Activated T-helper 2 cell treated with anti-CD3 and anti-CD28 coated beads, Interferon-gamma antibody, Interleukin-2, Interleukin-4, amounts not matched to agents 10 μg/mL and 5 μg/mL and 100 μg/mL, durations not matched to agents 14 hours and 24 hours and 36 hours (primary cell): ENCODE results near the gene TRAPPC1. TPM values are rescaled to one million over a fixed set of nuclear protein-coding genes. Genes with fewer than 3 reads are reported as not detected.
A peak's percentile ranks its signal among the peaks of the same experiment; 100 is the strongest.

Experiments used
- DNase-seq: peaks from one replicate; pipeline ENCODE4 v3.0.0; 2021; ENCODE audit warnings: low spot score
- H3K27ac Mint-ChIP-seq: one replicate; pipeline ENCODE4 v1.8.0; 2021; ENCODE audit warnings: mixed read lengths
- H3K27me3 Mint-ChIP-seq: one replicate; pipeline ENCODE4 v1.8.0; 2021; ENCODE audit warnings: low read depth, mixed read lengths
- H3K36me3 Mint-ChIP-seq: one replicate; pipeline ENCODE4 v1.8.0; 2021; ENCODE audit warnings: low read depth, mixed read lengths
- H3K4me1 Mint-ChIP-seq: one replicate; pipeline ENCODE4 v1.8.0; 2021; ENCODE audit warnings: low read depth, mixed read lengths
- H3K4me3 Mint-ChIP-seq: one replicate; pipeline ENCODE4 v1.8.0; 2021; ENCODE audit warnings: low read depth, mild to moderate bottlenecking, moderate library complexity, mixed read lengths
- H3K9me3 Mint-ChIP-seq: one replicate; pipeline ENCODE4 v1.8.0; 2021; ENCODE audit warnings: mixed read lengths
- intact Hi-C: fragments of 100-400 bp; cut with micrococcal nuclease; formaldehyde crosslinking; loops from one replicate; pipeline ENCODE4 v1.15.1; 2023
- total RNA-seq: library from RNA; stranded (reverse); gene quantifications from 2 replicates; pipeline ENCODE4 v1.2.3, GENCODE V29; 2022

Gene TRAPPC1
- total RNA-seq, 1 donor from 2014 or later = 156 TPM

- peaks cover 14% of the 10 kb centered on the region for H3K4me1 Mint-ChIP-seq
- no peak for DNase-seq
- peaks cover 62% of the 10 kb centered on the region for H3K36me3 Mint-ChIP-seq
- no peaks in the 10 kb centered on the region for H3K27me3 Mint-ChIP-seq
- no peak overlapping the region for H3K27ac Mint-ChIP-seq
- no peak overlapping the region for H3K4me3 Mint-ChIP-seq
- no peaks in the 10 kb centered on the region for H3K9me3 Mint-ChIP-seq
- intact Hi-C loops = loop anchor here (5.0 kb wide), 2 partner anchors 131 to 146 kb away; no protein-coding TSS in a partner anchor
Observed at GRCh38 chr17:7911116-7911515, 20.6 kb downstream of the TRAPPC1 start.

- H3K27me3 Mint-ChIP-seq = no peaks in the 10 kb centered on the region
- H3K9me3 Mint-ChIP-seq = no peaks in the 10 kb centered on the region
- no peak for DNase-seq
- intact Hi-C loops = loop anchor here (5.0 kb wide), 2 partner anchors 132 to 147 kb away; no protein-coding TSS in a partner anchor
- H3K4me1 Mint-ChIP-seq = peaks cover 14% of the 10 kb centered on the region
- no peak overlapping the region for H3K4me3 Mint-ChIP-seq
- no peak overlapping the region for H3K27ac Mint-ChIP-seq
- peaks cover 66% of the 10 kb centered on the region for H3K36me3 Mint-ChIP-seq
Observed at GRCh38 chr17:7910711-7911110, 21.0 kb downstream of the TRAPPC1 start.

- no peaks in the 10 kb centered on the region for H3K27me3 Mint-ChIP-seq
- no peak overlapping the region for H3K4me3 Mint-ChIP-seq
- H3K9me3 Mint-ChIP-seq = no peaks in the 10 kb centered on the region
- H3K4me1 Mint-ChIP-seq = peaks cover 14% of the 10 kb centered on the region
- DNase-seq = no peak
- intact Hi-C loops = loop anchor here (5.0 kb wide), 2 partner anchors 132 to 147 kb away; no protein-coding TSS in a partner anchor
- no peak overlapping the region for H3K27ac Mint-ChIP-seq
- H3K36me3 Mint-ChIP-seq = peaks cover 70% of the 10 kb centered on the region
Observed at GRCh38 chr17:7910281-7910680, 21.5 kb downstream of the TRAPPC1 start.

GRCh38 chr17:7909089-7909488, 22.7 kb downstream of the TRAPPC1 start:
- H3K36me3 Mint-ChIP-seq = peaks cover 82% of the 10 kb centered on the region

GRCh38 chr17:7903154-7904103, 28.3 kb downstream of the TRAPPC1 start:
- DNase-seq = no peak
- no peaks in the 10 kb centered on the region for H3K4me1 Mint-ChIP-seq
- no peak overlapping the region for H3K4me3 Mint-ChIP-seq
- H3K27me3 Mint-ChIP-seq = no peaks in the 10 kb centered on the region
- H3K36me3 Mint-ChIP-seq = peaks cover 91% of the 10 kb centered on the region
- no peak overlapping the region for H3K27ac Mint-ChIP-seq
- intact Hi-C loops = no loop called here
- H3K9me3 Mint-ChIP-seq = no peaks in the 10 kb centered on the region

More at GRCh38 chr17:7909089-7909488, 22.7 kb downstream of the TRAPPC1 start:
- H3K4me1 Mint-ChIP-seq = peaks cover 7% of the 10 kb centered on the region
- H3K27me3 Mint-ChIP-seq = no peaks in the 10 kb centered on the region
- no peak for DNase-seq
- H3K9me3 Mint-ChIP-seq = no peaks in the 10 kb centered on the region
- H3K4me3 Mint-ChIP-seq = no peak overlapping the region
- intact Hi-C loops = no loop called here
- no peak overlapping the region for H3K27ac Mint-ChIP-seq

- intact Hi-C loops = no loop called here
- peaks cover 11% of the 10 kb centered on the region for H3K4me1 Mint-ChIP-seq
- no peaks in the 10 kb centered on the region for H3K9me3 Mint-ChIP-seq
- H3K27me3 Mint-ChIP-seq = no peaks in the 10 kb centered on the region
- H3K4me3 Mint-ChIP-seq = no peak overlapping the region
- DNase-seq = no peak
- H3K27ac Mint-ChIP-seq = peak overlapping the region; percentile 61
- peaks cover 86% of the 10 kb centered on the region for H3K36me3 Mint-ChIP-seq
Observed at GRCh38 chr17:7897773-7898172, 34.0 kb downstream of the TRAPPC1 start.

GRCh38 chr17:7897090-7897489, 34.7 kb downstream of the TRAPPC1 start:
- intact Hi-C loops = no loop called here

GRCh38 chr17:7894866-7895265, 36.9 kb downstream of the TRAPPC1 start:
- H3K4me3 Mint-ChIP-seq = no peak overlapping the region
- intact Hi-C loops = no loop called here
- peaks cover 87% of the 10 kb centered on the region for H3K36me3 Mint-ChIP-seq
- no peak overlapping the region for H3K27ac Mint-ChIP-seq
- no peaks in the 10 kb centered on the region for H3K9me3 Mint-ChIP-seq
- H3K27me3 Mint-ChIP-seq = no peaks in the 10 kb centered on the region
- H3K4me1 Mint-ChIP-seq = peaks cover 14% of the 10 kb centered on the region
- no peak for DNase-seq

More at GRCh38 chr17:7897090-7897489, 34.7 kb downstream of the TRAPPC1 start:
- no peak overlapping the region for H3K27ac Mint-ChIP-seq
- H3K36me3 Mint-ChIP-seq = peaks cover 82% of the 10 kb centered on the region
- H3K27me3 Mint-ChIP-seq = no peaks in the 10 kb centered on the region
- H3K9me3 Mint-ChIP-seq = no peaks in the 10 kb centered on the region
- no peak for DNase-seq
- H3K4me1 Mint-ChIP-seq = peaks cover 11% of the 10 kb centered on the region
- H3K4me3 Mint-ChIP-seq = no peak overlapping the region

- Mint-ChIP-seq H3K4me1 (peaks cover 14% of the 10 kb centered on the region), H3K9me3 (no peaks in the 10 kb centered on the region), H3K36me3 (peaks cover 88% of the 10 kb centered on the region), H3K27me3 (no peaks in the 10 kb centered on the region), H3K27ac (peak overlapping the region; percentile 24), H3K4me3 (no peak overlapping the region)
- DNase-seq = no peak
- intact Hi-C loops = no loop called here
Observed at GRCh38 chr17:7894226-7894625, 37.5 kb downstream of the TRAPPC1 start.

- H3K27me3 Mint-ChIP-seq = no peaks in the 10 kb centered on the region
- H3K4me1 Mint-ChIP-seq = peaks cover 14% of the 10 kb centered on the region
- H3K36me3 Mint-ChIP-seq = peaks cover 81% of the 10 kb centered on the region
- intact Hi-C loops = no loop called here
- no peaks in the 10 kb centered on the region for H3K9me3 Mint-ChIP-seq
- no peak for DNase-seq
- no peak overlapping the region for H3K4me3 Mint-ChIP-seq
- no peak overlapping the region for H3K27ac Mint-ChIP-seq
Observed at GRCh38 chr17:7893187-7893880, 38.4 kb downstream of the TRAPPC1 start.

- Mint-ChIP-seq H3K4me1 (peaks cover 6% of the 10 kb centered on the region), H3K27ac (peak overlapping the region; percentile 49), H3K9me3 (no peaks in the 10 kb centered on the region), H3K27me3 (no peaks in the 10 kb centered on the region), H3K36me3 (peaks cover 54% of the 10 kb centered on the region), H3K4me3 (no peak overlapping the region)
- no peak for DNase-seq
- intact Hi-C loops = loop anchor here (10.0 kb wide), 1 partner anchor 235 kb away; the partner anchor contains the start of gene HES7
Observed at GRCh38 chr17:7889166-7889955, 42.4 kb downstream of the TRAPPC1 start.
